Left lung (tissue), 10 donors: ENCODE results near the gene GLIS1. TPM values are rescaled to one million over a fixed set of nuclear protein-coding genes. Genes with fewer than 3 reads are reported as not detected.
"Not testable (repeated sequence)": the region's sequence is repeated elsewhere in the genome, so short reads cannot be mapped to it uniquely, and the experiment has no call there.

Experiments
- ATAC-seq: fragments of 200-7000 bp; cut with Tn5 transposase; one replicate; pipeline ENCODE4 v1.9.1; 2020; ENCODE audit warnings: moderate library complexity
- DNase-seq, 4 donors: peaks; one replicate each; pipeline ENCODE4 v3.0.0-alpha.2; 2013 to 2020
- H3K27ac ChIP-seq, 2 donors: fragments of 200-600 bp; sonication (generic) in 1 of 2; one replicate each; pipeline versions ENCODE4 v1.5.0 to v1.8.0; 2020 to 2021
- H3K27me3 ChIP-seq, 2 donors: fragments of 200-600 bp; sonication (generic) in 1 of 2; one replicate each; pipeline versions ENCODE4 v1.5.0 to v1.8.0; 2020 to 2021
- H3K36me3 ChIP-seq, 2 donors: fragments of 200-600 bp; sonication (generic) in 1 of 2; one replicate each; pipeline versions ENCODE4 v1.5.0 to v1.8.0; 2020 to 2021
- H3K4me1 ChIP-seq, 2 donors: fragments of 200-600 bp; one replicate each; pipeline ENCODE4 v1.8.0; 2021
- H3K4me3 ChIP-seq, 2 donors: fragments of 200-600 bp; sonication (generic) in 1 of 2; one replicate each; pipeline versions ENCODE4 v1.5.0 to v1.8.0; 2020 to 2021; ENCODE audit warnings: mild to moderate bottlenecking in 1 of 2
- H3K9me3 ChIP-seq, 2 donors: fragments of 200-600 bp; sonication (generic) in 1 of 2; one replicate each; pipeline versions ENCODE4 v1.5.0 to v1.8.0; 2020 to 2021
- CTCF ChIP-seq, 2 donors: fragments of 200-600 bp; sonication (generic) in 1 of 2; IDR thresholded peaks; one replicate each; pipeline versions ENCODE4 v1.5.0 to v1.8.0; 2021; ENCODE audit warnings: antibody characterized with exemption in 2 of 2
- intact Hi-C, 2 donors: fragments of 100-400 bp; cut with DNase I; formaldehyde crosslinking; loops; one replicate each; pipeline versions ENCODE4 v1.11.2 to v1.14.2; 2022
- polyA plus RNA-seq, 6 donors: library from polyadenylated mRNA; unstranded; fragments of 120-200 nt; gene quantifications; one replicate each; pipeline ENCODE4 v1.2.1, GENCODE V29; 2013; ENCODE audit not compliant: insufficient read length in 6 of 6
- total RNA-seq, 2 donors: library from RNA; stranded (reverse); fragmentation: NEBNext Ultra II Directional; extraction: Animal tissue kit (Norgen Biotek cat#: 25700); gene quantifications; one replicate each; pipeline ENCODE4 v1.2.1, GENCODE V29; 2021
- donor health status: DM: no; HTN: yes; CAD: no.
- donor health status: DM: no; HTN: no; CAD: no.

The GLIS1 gene
- total and polyA plus RNA-seq, 8 donors, result 0.06 to 0.16 (median 0.12) TPM; not detected in 4

GRCh38 chr1:53559391-53559815 is 179.6 kb downstream of the GLIS1 start:
- Histone ChIP-seq H3K9me3 (no peaks in the 10 kb centered on the region), H3K4me3 (no peak overlapping the region), H3K27ac (no peak overlapping the region), H3K4me1 (no peaks in the 10 kb centered on the region), H3K36me3 (no peaks in the 10 kb centered on the region), H3K27me3 (peaks cover 0 to 20% of the 10 kb centered on the region in 2 donors)
- ATAC-seq (no peak), DNase-seq (peak in 1 of 4 donors; percentile 54)
- intact Hi-C loops, result no loop called here
- no peak for TF ChIP-seq CTCF (IDR thresholded peaks at IDR 0.05)

- no peaks in the 10 kb centered on the region for H3K4me1 ChIP-seq
- no peak for ATAC-seq
- intact Hi-C loops, result no loop called here
- no peaks in the 10 kb centered on the region for H3K36me3 ChIP-seq
- no peak overlapping the region for H3K27ac ChIP-seq
- H3K27me3 ChIP-seq, result peaks cover 0 to 20% of the 10 kb centered on the region in 2 donors
- no peak for TF ChIP-seq CTCF (IDR thresholded peaks at IDR 0.05)
- no peak for DNase-seq
- H3K9me3 ChIP-seq, result no peaks in the 10 kb centered on the region
- H3K4me3 ChIP-seq, result no peak overlapping the region
Observed at GRCh38 chr1:53558739-53559315, 180.1 kb downstream of the GLIS1 start.

DNA sequence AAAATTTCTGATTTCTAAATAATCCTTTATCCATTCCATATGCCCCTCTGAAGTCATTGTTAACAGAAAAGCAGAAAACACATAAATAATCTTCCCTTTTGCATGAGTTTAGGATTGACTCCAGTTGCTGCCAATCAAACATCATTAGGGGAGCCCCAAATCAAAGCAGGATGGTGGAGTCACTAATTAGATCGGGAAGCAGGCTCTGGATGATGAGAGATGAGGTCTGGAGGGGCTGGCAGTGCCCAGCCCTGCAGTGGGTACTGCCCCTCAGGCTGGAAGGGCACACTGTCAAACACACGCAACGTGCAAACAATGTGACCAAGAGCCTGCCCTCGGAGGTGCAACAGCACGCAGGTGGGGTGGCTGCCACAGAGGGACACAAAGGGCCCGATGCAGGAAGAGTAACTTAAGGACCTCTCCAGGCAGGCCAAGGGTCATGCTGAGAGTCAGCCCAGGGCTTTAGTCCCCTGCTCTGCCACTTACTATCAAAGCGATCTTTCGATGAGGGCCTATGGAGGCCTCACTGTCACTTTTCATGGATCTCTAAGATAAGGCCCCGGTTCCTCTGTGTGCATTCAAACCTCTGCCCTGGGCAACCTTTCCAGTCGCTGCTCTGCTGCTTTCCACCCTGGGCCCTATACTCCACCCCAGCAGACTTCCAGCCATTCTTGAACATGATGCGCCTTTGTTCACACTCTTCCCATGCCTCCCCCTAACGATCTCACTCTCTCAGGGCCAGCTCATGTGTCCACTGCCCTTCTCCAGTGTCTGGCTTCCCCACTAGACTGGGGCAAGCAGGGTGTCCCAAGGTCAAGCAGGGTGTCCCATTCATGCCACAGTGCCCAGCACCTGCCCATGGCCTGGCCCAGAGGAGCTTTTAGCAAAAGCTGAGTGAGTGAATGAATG is 180.9 kb downstream of the GLIS1 start:
- DNase-seq, result peak in 1 of 4 donors; percentile 57

DNA sequence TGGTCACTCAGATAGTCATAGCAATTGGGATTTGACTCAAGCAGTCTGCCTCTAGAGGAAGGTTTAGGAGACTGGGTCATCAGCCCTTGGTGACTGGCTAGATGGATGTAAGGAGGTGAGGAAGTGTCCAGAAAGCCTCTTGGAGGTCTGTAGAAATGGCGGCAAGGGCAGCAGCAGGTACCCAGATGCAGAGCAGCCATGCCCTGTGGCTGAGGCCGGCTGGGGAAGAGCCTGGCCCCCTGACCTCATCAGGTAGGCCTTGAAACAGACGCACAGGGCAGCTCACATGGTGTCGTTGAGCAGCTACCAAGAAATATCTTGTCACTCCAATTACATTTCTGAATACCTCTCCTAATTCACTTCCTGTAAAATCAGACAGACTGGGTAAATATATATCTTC is 181.6 kb downstream of the GLIS1 start:
- peaks cover 0 to 12% of the 10 kb centered on the region in 2 donors for H3K27me3 ChIP-seq
- H3K27ac ChIP-seq, result no peak overlapping the region
- intact Hi-C loops, result no loop called here
- DNase-seq, result no peak
- ATAC-seq, result no peak
- H3K36me3 ChIP-seq, result no peaks in the 10 kb centered on the region
- H3K9me3 ChIP-seq, result no peaks in the 10 kb centered on the region
- TF ChIP-seq CTCF (IDR thresholded peaks at IDR 0.05), result no peak
- H3K4me1 ChIP-seq, result no peaks in the 10 kb centered on the region
- H3K4me3 ChIP-seq, result no peak overlapping the region

More for the DNA sequence above, 180.9 kb downstream of the GLIS1 start:
- intact Hi-C loops, result no loop called here
- no peak for ATAC-seq
- no peaks in the 10 kb centered on the region for H3K36me3 ChIP-seq
- TF ChIP-seq CTCF (IDR thresholded peaks at IDR 0.05), result no peak
- no peaks in the 10 kb centered on the region for H3K9me3 ChIP-seq
- H3K27ac ChIP-seq, result no peak overlapping the region
- H3K4me3 ChIP-seq, result no peak overlapping the region
- no peaks in the 10 kb centered on the region for H3K4me1 ChIP-seq
- peaks cover 0 to 19% of the 10 kb centered on the region in 2 donors for H3K27me3 ChIP-seq

DNA sequence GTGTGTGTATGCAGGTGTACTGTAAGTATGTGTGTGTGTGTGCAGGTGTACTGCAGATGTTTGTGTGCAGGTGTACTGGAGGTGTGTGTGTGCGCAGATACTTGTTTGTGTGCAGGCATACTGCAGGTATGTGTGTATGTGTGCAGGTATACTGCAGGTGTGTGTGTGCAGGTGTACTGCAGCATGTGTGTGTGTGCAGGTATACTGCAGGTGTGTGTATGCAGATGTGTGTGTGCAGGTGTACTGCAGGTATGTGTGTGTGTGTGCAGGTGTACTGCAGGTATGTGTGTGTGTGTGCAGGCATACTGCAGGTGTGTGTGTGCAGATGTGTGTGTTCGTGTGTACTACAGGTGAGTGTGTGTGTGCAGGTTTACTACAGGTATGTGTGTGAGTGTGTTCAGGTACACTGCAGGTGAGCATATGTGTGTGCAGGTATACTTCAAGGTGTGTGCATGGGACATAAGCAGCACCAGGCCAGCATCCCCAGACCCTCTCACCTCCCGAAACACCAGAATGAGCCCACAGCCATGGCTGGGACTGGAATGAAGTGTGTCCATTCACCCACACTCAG is 182.2 kb downstream of the GLIS1 start:
- ATAC-seq (no peak), DNase-seq (no peak)
- H3K27ac ChIP-seq, result no peak overlapping the region
- TF ChIP-seq CTCF (IDR thresholded peaks at IDR 0.05), result no peak
- no peaks in the 10 kb centered on the region for H3K9me3 ChIP-seq
- H3K4me3 ChIP-seq, result no peak overlapping the region
- no peaks in the 10 kb centered on the region for H3K4me1 ChIP-seq
- H3K36me3 ChIP-seq, result no peaks in the 10 kb centered on the region
- intact Hi-C loops, result no loop called here
- peaks cover 0 to 6% of the 10 kb centered on the region in 2 donors for H3K27me3 ChIP-seq

- H3K27me3 ChIP-seq, H3K9me3 ChIP-seq, H3K36me3 ChIP-seq, H3K4me3 ChIP-seq, intact Hi-C loops, ATAC-seq, H3K27ac ChIP-seq, DNase-seq, H3K4me1 ChIP-seq: not testable (repeated sequence)
Observed at GRCh38 chr1:53555620-53556326, 183.2 kb downstream of the GLIS1 start.
